LNCAP (cell line): ENCODE data around the gene PLEKHG3.

Experiments used
- CTCF ChIP-seq: fragments of 450-650 bp; IDR thresholded peaks from 2 replicates; pipeline ENCODE4 v1.5.1; 2017; ENCODE audit warnings: mild to moderate bottlenecking

Gene PLEKHG3

GRCh38 chr14:64721391-64721791 is 17.2 kb downstream of the PLEKHG3 start:
- no peak for TF ChIP-seq CTCF

- no peak for TF ChIP-seq CTCF
Measured at GRCh38 chr14:64721899-64722298, 17.7 kb downstream of the PLEKHG3 start.

GRCh38 chr14:64722842-64723447 is 18.7 kb downstream of the PLEKHG3 start:
- no peak for TF ChIP-seq CTCF

GRCh38 chr14:64723691-64724577 is 19.7 kb downstream of the PLEKHG3 start:
- no peak for TF ChIP-seq CTCF

GRCh38 chr14:64724578-64724930 is 20.3 kb downstream of the PLEKHG3 start:
- TF ChIP-seq CTCF, result no peak

GRCh38 chr14:64725261-64725815 is 21.1 kb downstream of the PLEKHG3 start:
- TF ChIP-seq CTCF, result no peak

GRCh38 chr14:64725879-64726584 is 21.8 kb downstream of the PLEKHG3 start:
- no peak for TF ChIP-seq CTCF
